Fibroblast of mammary gland (primary cell): Measurements from ENCODE around the gene DYNAP.

Source experiments
- DNase-seq: peaks from one replicate; pipeline ENCODE4 v3.0.0-alpha.2; 2010; ENCODE audit warnings: low read depth
- H3K4me3 ChIP-seq: 2 replicates; pipeline ENCODE4 v1.5.1; 2011; ENCODE audit warnings: low read depth, mild to moderate bottlenecking, low read length, moderate library complexity; ENCODE audit not compliant: control insufficient read depth
- CTCF ChIP-seq: conservative IDR thresholded peaks from 2 replicates; pipeline ENCODE4 v1.5.1; 2011; ENCODE audit warnings: low read depth, low read length, inconsistent platforms; ENCODE audit not compliant: control insufficient read depth, insufficient read depth

The DYNAP gene

GRCh38 chr18:54561706-54562267 lies 29.3 kb upstream of the DYNAP start:
- TF ChIP-seq CTCF, result no peak
- H3K4me3 ChIP-seq, result no peak overlapping the region
- DNase-seq, result no peak

- no peak for DNase-seq
- no peak for TF ChIP-seq CTCF
- no peak overlapping the region for H3K4me3 ChIP-seq
Measured at GRCh38 chr18:54580202-54580729, 10.8 kb upstream of the DYNAP start.

- no peak for DNase-seq
- no peak for TF ChIP-seq CTCF
- H3K4me3 ChIP-seq, result no peak overlapping the region
Measured at GRCh38 chr18:54584065-54584464, 7.0 kb upstream of the DYNAP start.

GRCh38 chr18:54585743-54586142 lies 5.3 kb upstream of the DYNAP start:
- no peak for DNase-seq
- no peak overlapping the region for H3K4me3 ChIP-seq
- no peak for TF ChIP-seq CTCF

GRCh38 chr18:54604211-54604610 lies 13.2 kb downstream of the DYNAP start:
- H3K4me3 ChIP-seq, result no peak overlapping the region
- TF ChIP-seq CTCF, result no peak
- DNase-seq, result no peak

- DNase-seq, result no peak
- TF ChIP-seq CTCF, result no peak
- H3K4me3 ChIP-seq, result no peak overlapping the region
Measured at GRCh38 chr18:54606835-54607212, 15.8 kb downstream of the DYNAP start.

GRCh38 chr18:54607213-54608027 lies 16.4 kb downstream of the DYNAP start:
- no peak for TF ChIP-seq CTCF
- no peak overlapping the region for H3K4me3 ChIP-seq
- DNase-seq, result no peak
